Measurements from ENCODE around the gene CACNB4.

CACNB4 gene

GRCh38 chr2:152098496-152099366 is at the start of gene CACNB4:
Gene CACNB4 (minus strand): TSS chr2:152099044.
- DNase-seq (ENCODE audit: low spot score) (no peak), ATAC-seq (ENCODE audit: low read depth) (peak; percentile 15; the same call in 2 of the 3 replicates)
- TF ChIP-seq, protein P1, sequence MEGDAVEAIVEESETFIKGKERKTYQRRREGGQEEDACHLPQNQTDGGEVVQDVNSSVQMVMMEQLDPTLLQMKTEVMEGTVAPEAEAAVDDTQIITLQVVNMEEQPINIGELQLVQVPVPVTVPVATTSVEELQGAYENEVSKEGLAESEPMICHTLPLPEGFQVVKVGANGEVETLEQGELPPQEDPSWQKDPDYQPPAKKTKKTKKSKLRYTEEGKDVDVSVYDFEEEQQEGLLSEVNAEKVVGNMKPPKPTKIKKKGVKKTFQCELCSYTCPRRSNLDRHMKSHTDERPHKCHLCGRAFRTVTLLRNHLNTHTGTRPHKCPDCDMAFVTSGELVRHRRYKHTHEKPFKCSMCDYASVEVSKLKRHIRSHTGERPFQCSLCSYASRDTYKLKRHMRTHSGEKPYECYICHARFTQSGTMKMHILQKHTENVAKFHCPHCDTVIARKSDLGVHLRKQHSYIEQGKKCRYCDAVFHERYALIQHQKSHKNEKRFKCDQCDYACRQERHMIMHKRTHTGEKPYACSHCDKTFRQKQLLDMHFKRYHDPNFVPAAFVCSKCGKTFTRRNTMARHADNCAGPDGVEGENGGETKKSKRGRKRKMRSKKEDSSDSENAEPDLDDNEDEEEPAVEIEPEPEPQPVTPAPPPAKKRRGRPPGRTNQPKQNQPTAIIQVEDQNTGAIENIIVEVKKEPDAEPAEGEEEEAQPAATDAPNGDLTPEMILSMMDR (IDR thresholded peaks at IDR 0.05; ENCODE audit: poor library complexity, severe bottlenecking), result no peak
- no peaks in the 10 kb centered on the region for H3K9me3 ChIP-seq (ENCODE audit: severe bottlenecking)
- no peaks in the 10 kb centered on the region for H3K4me1 ChIP-seq (ENCODE audit: insufficient read depth, poor library complexity, severe bottlenecking)
- H3K27ac ChIP-seq (ENCODE audit: poor library complexity, severe bottlenecking), result no peak within 1 kb of the TSS
- peaks cover 58% of the 10 kb centered on the region for H3K27me3 ChIP-seq (ENCODE audit: insufficient read depth, poor library complexity, severe bottlenecking)
- H3K4me3 ChIP-seq (ENCODE audit: severe bottlenecking), result peak within 1 kb of the TSS; percentile 36
- no peaks in the 10 kb centered on the region for H3K36me3 ChIP-seq (ENCODE audit: low read depth)

GRCh38 chr2:152134488-152135280 is 35.8 kb upstream of the CACNB4 start:
- ATAC-seq (ENCODE audit: low read depth) (no peak), DNase-seq (ENCODE audit: low spot score) (no peak)
- TF ChIP-seq, protein P1 (IDR thresholded peaks at IDR 0.05; ENCODE audit: poor library complexity, severe bottlenecking), result no peak
- H3K4me3 ChIP-seq (ENCODE audit: severe bottlenecking), result no peak overlapping the region
- H3K4me1 ChIP-seq (ENCODE audit: insufficient read depth, poor library complexity, severe bottlenecking), result no peaks in the 10 kb centered on the region
- no peaks in the 10 kb centered on the region for H3K27me3 ChIP-seq (ENCODE audit: insufficient read depth, poor library complexity, severe bottlenecking)
- H3K36me3 ChIP-seq (ENCODE audit: low read depth), result peaks cover 4% of the 10 kb centered on the region
- no peaks in the 10 kb centered on the region for H3K9me3 ChIP-seq (ENCODE audit: severe bottlenecking)
- H3K27ac ChIP-seq (ENCODE audit: poor library complexity, severe bottlenecking), result no peak overlapping the region

- Histone ChIP-seq H3K27me3 (ENCODE audit: insufficient read depth, poor library complexity, severe bottlenecking) (no peaks in the 10 kb centered on the region), H3K27ac (ENCODE audit: poor library complexity, severe bottlenecking) (no peak overlapping the region), H3K36me3 (ENCODE audit: low read depth) (peaks cover 5% of the 10 kb centered on the region), H3K4me1 (ENCODE audit: insufficient read depth, poor library complexity, severe bottlenecking) (no peaks in the 10 kb centered on the region), H3K9me3 (ENCODE audit: severe bottlenecking) (no peaks in the 10 kb centered on the region), H3K4me3 (ENCODE audit: severe bottlenecking) (no peak overlapping the region)
- TF ChIP-seq, protein P1 (IDR thresholded peaks at IDR 0.05; ENCODE audit: poor library complexity, severe bottlenecking), result no peak
- DNase-seq (ENCODE audit: low spot score) (no peak), ATAC-seq (ENCODE audit: low read depth) (no peak)
Observed at GRCh38 chr2:152132306-152132705, 33.5 kb upstream of the CACNB4 start.

- Histone ChIP-seq H3K4me3 (ENCODE audit: severe bottlenecking) (no peak overlapping the region), H3K27ac (ENCODE audit: poor library complexity, severe bottlenecking) (no peak overlapping the region), H3K9me3 (ENCODE audit: severe bottlenecking) (no peaks in the 10 kb centered on the region), H3K27me3 (ENCODE audit: insufficient read depth, poor library complexity, severe bottlenecking) (no peaks in the 10 kb centered on the region), H3K4me1 (ENCODE audit: insufficient read depth, poor library complexity, severe bottlenecking) (no peaks in the 10 kb centered on the region), H3K36me3 (ENCODE audit: low read depth) (peaks cover 14% of the 10 kb centered on the region)
- ATAC-seq (ENCODE audit: low read depth) (no peak), DNase-seq (ENCODE audit: low spot score) (no peak)
- TF ChIP-seq, protein P1 (IDR thresholded peaks at IDR 0.05; ENCODE audit: poor library complexity, severe bottlenecking), result no peak
Observed at GRCh38 chr2:152127628-152128027, 28.8 kb upstream of the CACNB4 start.
